HG02610 (cell line): ENCODE measurements around the gene CIAO1.
"Not testable (repeated sequence)": the region's sequence is repeated elsewhere in the genome, so short reads cannot be mapped to it uniquely, and the experiment has no call there.

Experiments
- ATAC-seq: cut with Tn5 transposase; IDR thresholded peaks from one replicate; pipeline ENCODE4 v1.9.1; 2021; ENCODE audit warnings: mild to moderate bottlenecking, moderate library complexity; ENCODE audit not compliant: unreplicated experiment

CIAO1 gene

DNA sequence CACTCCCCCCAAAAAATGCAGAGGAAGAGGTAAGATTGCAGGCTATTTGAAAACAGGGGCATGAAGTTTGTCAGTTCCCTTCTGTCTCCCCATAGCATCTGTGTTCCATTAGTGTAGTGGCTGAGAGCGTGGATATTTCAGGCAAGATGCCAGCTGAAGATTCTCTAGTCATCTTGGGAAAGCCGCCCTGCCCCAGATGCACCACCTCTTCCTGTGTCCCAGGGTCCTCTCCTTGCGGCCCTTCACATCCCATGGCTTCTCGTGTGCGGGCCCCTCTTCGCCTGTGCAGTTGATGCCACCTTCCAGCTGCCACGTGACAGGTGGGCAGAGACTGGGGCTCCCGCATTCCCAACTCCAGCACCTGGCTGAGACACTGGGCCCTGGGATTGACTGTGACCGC is 16.4 kb upstream of the CIAO1 start:
- ATAC-seq, result no peak

- ATAC-seq, result no peak
Measured at GRCh38 chr2:96250188-96250587, 15.8 kb upstream of the CIAO1 start.

- ATAC-seq, result no peak
Measured at GRCh38 chr2:96251721-96252292, 14.2 kb upstream of the CIAO1 start.

- no peak for ATAC-seq
Measured at GRCh38 chr2:96252526-96252925, 13.5 kb upstream of the CIAO1 start.

- no peak for ATAC-seq
Measured at GRCh38 chr2:96253006-96253405, 13.0 kb upstream of the CIAO1 start.

GRCh38 chr2:96254571-96254970 is 11.5 kb upstream of the CIAO1 start:
- ATAC-seq, result no peak

GRCh38 chr2:96256611-96257113 is 9.4 kb upstream of the CIAO1 start:
- ATAC-seq, result no peak

DNA sequence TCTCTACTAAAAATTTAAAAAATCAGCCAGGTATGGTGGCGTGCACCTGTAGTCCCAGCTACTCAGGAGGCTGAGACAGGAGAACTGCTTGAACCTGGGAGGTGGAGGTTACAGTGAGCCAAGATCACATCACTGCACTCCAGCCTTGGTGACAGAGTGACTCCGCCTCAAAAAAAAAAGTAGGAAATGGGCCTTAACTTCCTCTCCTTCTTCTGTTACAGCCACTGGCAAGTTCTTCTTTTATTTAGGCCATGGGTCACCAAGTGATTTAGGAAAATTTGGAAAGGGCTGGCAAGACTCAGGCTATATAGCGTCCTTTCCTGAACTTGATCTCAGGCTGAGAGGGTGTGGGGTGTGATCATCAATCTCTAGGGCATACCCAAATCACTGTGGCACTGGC is 8.3 kb upstream of the CIAO1 start:
- not testable (repeated sequence) for ATAC-seq

- no peak for ATAC-seq
Measured at GRCh38 chr2:96258166-96259022, 7.6 kb upstream of the CIAO1 start.

DNA sequence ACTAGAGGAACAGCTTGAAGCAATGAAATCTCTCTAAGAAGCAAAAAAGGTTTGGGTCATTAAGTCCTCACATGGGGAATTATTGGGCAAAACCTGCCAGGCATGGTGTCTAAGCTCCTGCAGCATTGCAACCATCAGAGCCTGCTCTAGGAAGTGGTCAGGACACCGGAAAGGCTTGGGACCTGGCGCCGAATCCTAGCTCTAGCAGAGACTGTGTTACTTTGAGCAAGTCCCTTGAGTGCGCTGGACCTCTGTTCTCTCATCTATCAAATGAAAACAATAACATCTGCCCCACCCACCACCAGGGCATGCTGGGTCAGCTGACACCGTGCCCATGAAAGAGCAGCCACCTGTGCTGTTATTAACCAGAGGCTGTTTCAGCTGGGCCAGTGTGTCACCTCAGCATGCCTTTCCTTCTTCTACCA is 6.5 kb upstream of the CIAO1 start:
- ATAC-seq, result no peak

DNA sequence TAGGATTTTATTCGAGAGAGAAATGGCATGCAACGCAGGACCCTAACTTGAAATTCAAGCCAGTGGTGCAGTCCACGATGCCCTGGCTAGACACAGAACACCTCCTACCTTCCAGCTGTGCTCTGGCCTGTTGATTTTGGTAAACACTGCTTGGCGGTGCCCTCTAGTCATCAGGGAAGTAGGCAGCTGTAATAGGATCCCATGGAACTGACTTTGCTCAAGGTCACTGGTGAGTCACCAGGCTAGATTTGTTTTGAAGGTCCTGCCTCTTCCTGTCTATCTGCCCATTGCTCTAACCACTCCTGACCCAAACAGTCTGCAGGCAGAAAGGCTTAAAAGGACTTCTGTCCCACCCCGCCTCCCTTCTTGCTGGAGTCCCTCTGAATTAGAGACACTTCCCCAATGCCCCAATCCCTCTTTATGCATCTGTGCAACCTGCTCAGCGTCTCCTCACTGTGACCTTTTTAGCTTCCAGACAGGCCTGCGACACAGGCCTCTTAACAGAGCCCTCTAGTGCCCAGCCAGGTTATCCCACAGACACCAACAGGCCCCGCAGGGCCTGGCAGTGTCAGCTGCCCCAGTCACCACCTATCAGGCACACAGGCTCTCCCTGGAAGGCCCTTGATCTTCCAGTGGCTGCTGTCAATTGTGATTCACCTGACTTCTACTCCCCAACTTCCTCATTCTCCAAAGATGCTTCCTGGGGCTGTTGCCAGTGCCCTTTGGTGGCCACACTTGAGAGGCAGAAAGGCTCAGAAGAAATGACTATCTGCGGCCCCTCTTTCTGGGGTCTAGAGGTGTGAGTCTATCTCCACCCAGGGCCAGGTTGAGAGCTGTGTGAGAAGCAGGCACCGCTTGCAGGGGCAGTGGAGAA is 5.4 kb upstream of the CIAO1 start:
- ATAC-seq, result peak; percentile 43

DNA sequence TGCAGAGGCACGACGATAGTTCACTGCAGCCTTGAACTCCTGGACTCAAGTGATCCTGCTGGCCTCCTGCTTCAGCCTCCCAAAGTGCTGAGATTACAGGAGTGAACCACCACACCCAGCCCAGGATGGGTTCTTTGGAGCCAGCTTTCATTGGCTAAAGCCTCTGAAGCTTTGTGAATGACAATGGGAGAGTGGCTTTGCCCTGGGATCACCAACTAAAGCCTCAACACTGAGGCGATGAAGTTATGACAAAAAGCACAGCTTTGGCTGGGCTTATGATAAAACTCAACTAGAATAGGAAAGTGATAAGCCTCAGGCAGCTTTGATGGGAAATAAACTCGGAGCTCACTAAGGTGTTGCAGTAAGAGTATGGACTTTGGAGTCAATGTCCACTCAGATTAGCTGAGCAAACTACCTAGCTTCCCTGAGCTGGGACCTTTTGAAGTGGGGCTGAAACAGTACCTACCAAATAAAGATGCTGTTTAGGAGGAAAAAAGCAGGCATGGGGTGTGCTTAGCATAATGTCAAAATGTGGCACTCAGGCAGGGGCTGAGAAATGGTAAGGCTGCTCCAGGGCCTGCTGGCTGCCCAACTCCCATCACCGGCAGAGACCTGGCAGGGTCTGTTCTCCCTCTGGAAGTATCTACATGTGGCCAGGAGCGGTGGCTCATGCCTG is 4.6 kb upstream of the CIAO1 start:
- no peak for ATAC-seq

- no peak for ATAC-seq
Measured at GRCh38 chr2:96262306-96262705, 3.7 kb upstream of the CIAO1 start.

GRCh38 chr2:96264086-96264485 is 1.9 kb upstream of the CIAO1 start:
- no peak for ATAC-seq

GRCh38 chr2:96264656-96265348 is 1.2 kb upstream of the CIAO1 start:
- no peak for ATAC-seq

DNA sequence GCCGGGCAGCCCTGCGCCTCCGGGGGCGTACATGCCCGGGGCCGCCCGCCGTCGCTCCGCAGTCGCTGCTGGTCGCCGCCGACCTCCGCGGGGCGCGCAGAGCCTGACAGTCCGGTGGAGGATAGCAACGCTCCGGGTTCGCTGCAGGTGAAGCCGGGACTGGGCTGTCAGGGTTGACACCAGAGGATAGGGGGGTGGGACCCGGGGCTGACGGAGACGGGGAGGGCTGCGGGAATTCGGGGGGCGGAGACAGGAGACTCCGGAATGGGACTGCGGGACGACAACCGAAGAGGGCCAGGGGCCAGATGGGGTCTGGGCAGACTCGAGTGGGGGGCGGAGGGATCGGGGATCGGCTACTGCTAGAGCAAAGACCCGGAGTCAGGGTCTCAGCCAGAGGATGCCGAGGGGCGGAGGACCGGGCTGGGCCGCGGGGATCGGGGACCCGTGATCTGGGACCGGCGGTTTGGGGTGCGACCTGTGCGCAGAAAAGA is 631 bp upstream of the CIAO1 start:
- no peak for ATAC-seq

DNA sequence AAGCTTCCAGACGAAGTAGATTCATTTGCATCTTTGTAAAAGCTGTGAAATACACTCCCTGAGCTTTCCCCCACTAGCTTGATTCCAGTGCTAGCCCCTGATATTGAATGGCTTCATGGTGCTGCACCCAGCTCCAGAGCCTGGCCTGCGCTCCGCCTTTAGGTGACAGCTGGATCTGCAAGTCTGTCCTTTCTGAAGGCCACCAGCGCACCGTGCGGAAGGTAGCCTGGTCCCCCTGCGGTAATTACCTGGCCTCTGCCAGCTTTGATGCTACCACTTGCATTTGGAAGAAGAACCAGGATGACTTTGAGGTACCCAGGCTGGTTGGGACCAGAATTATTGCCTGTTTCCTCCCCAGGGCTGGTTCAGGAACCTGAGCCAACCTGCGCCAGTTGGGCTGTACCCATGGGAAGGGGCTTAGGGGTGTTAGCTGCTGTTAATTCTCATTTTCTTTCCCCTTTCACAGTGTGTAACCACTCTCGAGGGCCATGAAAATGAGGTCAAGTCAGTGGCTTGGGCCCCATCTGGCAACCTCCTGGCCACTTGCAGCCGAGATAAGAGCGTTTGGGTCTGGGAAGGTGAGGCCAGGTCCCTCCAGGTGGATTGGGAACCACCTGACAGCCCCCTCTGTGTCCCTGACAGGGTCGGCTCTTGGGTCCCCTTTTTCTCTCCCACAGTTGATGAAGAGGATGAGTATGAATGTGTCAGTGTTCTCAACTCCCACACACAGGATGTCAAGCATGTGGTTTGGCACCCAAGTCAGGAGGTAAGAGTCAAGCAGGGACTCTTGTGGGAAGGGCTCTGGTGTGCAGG is 1.3 kb downstream of the CIAO1 start:
- no peak for ATAC-seq

DNA sequence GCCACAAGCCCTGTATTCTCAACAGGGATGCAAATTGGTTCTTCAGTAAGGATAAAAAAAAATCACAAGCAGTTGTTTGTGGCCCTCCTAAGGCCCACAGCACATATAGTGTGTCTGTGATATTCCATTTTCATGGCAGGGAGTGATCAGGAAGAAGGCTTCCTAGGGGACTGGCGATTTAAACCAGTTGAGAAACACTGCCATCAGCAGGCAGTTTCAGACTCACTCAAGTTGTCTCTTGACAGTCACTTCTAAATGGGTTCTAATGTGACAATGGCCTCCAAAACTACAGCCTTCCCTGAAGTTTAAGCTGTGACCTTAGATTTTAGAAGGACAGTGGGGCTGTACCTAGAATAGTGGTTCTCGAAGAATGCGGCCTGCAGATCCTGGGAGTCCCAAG is 6.0 kb downstream of the CIAO1 start:
- no peak for ATAC-seq

GRCh38 chr2:96273763-96274162 is 7.7 kb downstream of the CIAO1 start:
- ATAC-seq, result no peak
